GM18909 (cell line): ENCODE results near the gene TRIAP1.
"Not testable (repeated sequence)": the region's sequence is repeated elsewhere in the genome, so short reads cannot be mapped to it uniquely, and the experiment has no call there.

Experiments used
- ATAC-seq: cut with Tn5 transposase; IDR thresholded peaks from one replicate; pipeline ENCODE4 v1.9.1; 2021; ENCODE audit warnings: mild to moderate bottlenecking; ENCODE audit not compliant: unreplicated experiment, poor library complexity

Gene TRIAP1

GRCh38 chr12:120469450-120470149 is 23.4 kb upstream of the TRIAP1 start, which contains the start of gene SRSF9:
SRSF9 (minus strand) TSS chr12:120469748; CDS start chr12:120469609, 139 bp downstream.
- ATAC-seq: peak; percentile 79

- peak; percentile 40 for ATAC-seq
Observed at GRCh38 chr12:120468821-120469449, 22.8 kb upstream of the TRIAP1 start.

- ATAC-seq: no peak
Observed at GRCh38 chr12:120468325-120468820, 22.2 kb upstream of the TRIAP1 start.

GRCh38 chr12:120467439-120467838 is 21.3 kb upstream of the TRIAP1 start:
- ATAC-seq: no peak

- no peak for ATAC-seq
Observed at GRCh38 chr12:120466560-120467315, 20.6 kb upstream of the TRIAP1 start.

DNA sequence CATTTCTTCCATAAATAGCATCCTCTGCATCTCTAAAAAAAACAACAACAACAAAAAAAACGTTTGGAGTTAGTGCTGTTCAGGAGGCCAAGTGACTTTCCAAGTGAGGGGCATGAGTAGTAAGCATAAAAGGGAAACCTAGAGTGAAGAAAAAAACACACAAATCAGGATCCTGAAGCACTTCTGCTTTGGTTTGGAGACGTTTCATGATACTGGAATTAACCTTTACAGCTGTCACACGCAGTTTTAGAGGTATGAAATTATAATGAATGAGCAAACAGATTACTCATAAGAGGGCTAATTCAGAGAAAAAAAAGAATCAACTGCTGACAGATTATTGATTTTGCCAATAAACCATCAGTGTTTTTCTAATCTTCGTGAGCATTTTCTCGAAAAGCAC is 19.6 kb upstream of the TRIAP1 start:
- no peak for ATAC-seq

DNA sequence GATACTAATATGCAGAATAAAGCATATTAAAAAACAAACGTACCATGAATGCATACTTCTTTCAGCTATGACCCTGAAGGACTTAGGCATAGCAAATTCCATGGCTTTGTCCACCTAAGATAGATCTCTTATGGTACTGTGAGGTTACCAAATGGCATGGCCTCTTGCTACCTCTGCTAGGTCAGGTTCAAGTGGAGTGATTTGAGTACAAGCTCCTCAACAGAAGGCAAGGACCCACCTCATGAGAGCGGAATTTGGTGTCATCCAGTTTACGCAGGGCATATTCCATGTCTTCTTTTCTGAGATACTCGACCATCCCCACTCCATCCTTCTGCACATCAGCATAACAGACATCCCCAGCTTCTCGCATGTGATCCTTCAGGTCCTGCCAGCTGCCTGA is 17.5 kb upstream of the TRIAP1 start:
- no peak for ATAC-seq

DNA sequence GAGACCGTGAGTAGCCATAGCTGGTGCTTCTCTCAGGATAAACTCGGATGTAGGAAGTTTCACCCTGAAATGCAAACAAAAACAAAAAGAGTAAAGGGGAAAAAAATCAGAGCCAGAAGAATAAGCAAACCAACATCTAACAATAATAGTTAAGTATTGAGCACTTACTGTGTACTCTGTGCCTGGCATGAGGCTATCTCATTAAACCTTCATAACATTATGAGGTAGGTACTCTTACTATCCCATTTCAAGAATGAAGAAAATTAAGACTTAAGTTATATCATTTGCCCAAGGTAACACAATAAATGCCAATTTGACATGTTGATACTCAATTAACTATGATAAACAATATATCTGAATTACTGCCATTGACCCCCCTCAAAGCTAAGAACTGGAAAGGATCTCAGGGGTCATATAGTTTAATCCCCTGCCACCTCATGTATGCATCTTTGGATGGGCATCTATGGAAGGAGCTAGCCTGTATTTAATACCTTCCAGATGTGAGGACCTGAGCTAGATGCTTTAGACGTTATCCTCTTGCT is 16.0 kb upstream of the TRIAP1 start:
- no peak for ATAC-seq

DNA sequence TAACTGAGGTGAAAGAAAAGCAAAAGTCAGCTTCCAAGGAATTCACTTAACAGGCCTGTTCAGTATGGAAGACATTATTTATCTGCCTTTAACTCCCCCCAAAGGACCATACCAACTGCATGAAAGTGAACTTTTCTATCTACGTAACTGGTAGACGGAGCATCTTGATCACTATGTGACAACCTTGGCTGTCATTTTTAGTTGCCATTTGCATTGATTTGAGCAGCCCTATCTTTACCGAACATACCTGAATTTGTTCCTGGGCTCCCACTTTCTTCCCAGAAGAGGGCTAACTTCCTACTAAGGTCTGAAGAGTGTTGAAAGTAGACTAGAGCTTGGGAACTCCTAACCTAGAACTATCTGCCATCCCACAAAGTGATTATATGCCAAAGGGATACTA is 14.0 kb upstream of the TRIAP1 start:
- no peak for ATAC-seq

GRCh38 chr12:120457133-120457532 is 10.9 kb upstream of the TRIAP1 start:
- ATAC-seq: no peak

- ATAC-seq: no peak
Observed at GRCh38 chr12:120455302-120455701, 9.1 kb upstream of the TRIAP1 start.

GRCh38 chr12:120453977-120454376 is 7.8 kb upstream of the TRIAP1 start:
- ATAC-seq: no peak

- ATAC-seq: no peak
Observed at GRCh38 chr12:120453060-120453750, 7.0 kb upstream of the TRIAP1 start.

DNA sequence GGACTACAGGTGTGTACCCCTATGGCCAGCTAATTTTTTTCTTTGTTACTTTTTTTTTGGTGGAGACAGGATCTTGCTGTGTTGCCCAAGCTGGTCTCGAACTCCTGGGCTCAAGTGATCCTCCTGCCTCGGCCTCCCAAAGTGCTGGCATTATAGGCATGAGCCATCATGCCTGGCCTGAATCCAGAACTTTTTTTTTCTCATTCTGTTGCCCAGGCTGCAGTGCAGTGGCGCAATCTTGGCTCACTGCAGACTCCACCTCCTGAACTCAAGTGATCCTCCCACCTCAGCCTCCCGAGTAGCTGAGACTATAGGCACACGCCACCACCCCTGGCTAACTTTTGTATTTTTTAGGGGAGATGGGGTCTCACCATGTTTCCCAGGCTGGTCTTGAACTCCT is 6.3 kb upstream of the TRIAP1 start:
- ATAC-seq: not testable (repeated sequence)

DNA sequence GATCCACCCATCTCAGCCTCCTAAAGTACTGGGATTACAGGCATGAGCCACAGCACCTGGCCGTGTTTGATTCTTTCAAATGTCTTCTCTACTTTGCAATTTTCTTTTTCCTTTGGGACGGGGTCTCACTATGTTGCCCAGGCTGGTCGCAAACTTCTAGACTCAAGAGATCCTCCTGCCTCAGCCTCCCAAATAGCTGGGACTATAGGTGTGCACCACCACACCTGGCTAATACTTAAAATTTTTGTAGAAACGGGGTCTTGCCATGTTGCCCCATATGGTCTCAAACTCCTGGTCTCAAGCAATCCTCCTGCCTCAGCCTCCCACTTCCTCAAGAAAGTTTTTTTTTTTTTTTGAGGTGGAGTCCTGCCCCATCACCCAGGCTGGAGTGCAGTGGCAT is 1.8 kb upstream of the TRIAP1 start:
- ATAC-seq: no peak

DNA sequence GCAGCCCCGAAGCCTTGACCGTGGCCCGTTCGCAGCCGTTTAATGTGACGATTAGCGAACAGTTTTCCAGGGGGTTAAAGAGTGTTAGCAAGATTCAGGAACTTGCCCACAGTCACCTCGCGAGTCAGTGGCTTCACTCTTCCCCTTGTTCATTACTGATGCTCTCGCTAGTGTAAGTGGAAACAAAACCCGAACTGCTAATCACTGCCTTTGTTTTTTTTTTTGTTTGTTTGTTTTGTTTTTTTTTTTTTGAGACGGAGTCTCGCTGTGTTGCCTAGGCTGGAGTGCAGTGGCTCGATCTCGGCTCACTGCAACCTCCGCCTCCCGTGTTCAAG is 627 bp upstream of the TRIAP1 start:
- ATAC-seq: not testable (repeated sequence)

DNA sequence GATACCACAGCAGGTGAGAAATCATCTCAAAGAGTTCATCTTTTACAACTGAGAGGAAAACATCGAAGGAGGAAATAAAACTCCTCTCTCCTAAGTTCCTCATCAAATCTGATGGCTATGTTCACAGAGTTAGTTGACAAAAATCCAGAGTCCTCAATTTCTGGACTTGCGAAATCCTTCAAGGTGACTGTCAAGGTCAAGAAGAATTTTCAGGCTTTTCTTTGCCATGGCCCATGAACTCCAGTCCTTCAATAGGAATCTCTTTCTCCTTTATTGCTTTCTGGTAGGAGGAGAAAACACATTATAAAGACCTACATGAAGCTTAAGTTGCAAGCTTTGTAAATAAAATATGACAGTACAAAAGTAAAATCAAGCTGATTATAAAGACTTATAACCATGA is 1.5 kb downstream of the TRIAP1 start:
- ATAC-seq: no peak

GRCh38 chr12:120439646-120440247 is 6.4 kb downstream of the TRIAP1 start:
- ATAC-seq: no peak

- no peak for ATAC-seq
Observed at GRCh38 chr12:120438495-120439198, 7.5 kb downstream of the TRIAP1 start.
